ENCODE measurements around the gene SF3A1.

Gene SF3A1

GRCh38 chr22:30337461-30337778 is 19.3 kb downstream of the SF3A1 start:
- no peak for FAIRE-seq
- no peak for DNase-seq (ENCODE audit: insufficient read length, low spot score)
- TF ChIP-seq POU2F2 (IDR thresholded peaks at IDR 0.05; ENCODE audit: low read depth, low read length) (no peak), PAX5 (IDR thresholded peaks at IDR 0.05; ENCODE audit: insufficient read depth, low read length, severe bottlenecking) (no peak)

- no peak for DNase-seq (ENCODE audit: insufficient read length, low spot score)
- no peak for TF ChIP-seq SPI1 (IDR thresholded peaks at IDR 0.05; ENCODE audit: low read depth, low read length)
- FAIRE-seq: no peak
Measured at GRCh38 chr22:30336752-30337460, 19.8 kb downstream of the SF3A1 start.

- no peak for TF ChIP-seq SPI1 (IDR thresholded peaks at IDR 0.05; ENCODE audit: low read depth, low read length)
- FAIRE-seq (no peak), DNase-seq (ENCODE audit: insufficient read length, low spot score) (no peak)
Measured at GRCh38 chr22:30335236-30335635, 21.5 kb downstream of the SF3A1 start.

DNA sequence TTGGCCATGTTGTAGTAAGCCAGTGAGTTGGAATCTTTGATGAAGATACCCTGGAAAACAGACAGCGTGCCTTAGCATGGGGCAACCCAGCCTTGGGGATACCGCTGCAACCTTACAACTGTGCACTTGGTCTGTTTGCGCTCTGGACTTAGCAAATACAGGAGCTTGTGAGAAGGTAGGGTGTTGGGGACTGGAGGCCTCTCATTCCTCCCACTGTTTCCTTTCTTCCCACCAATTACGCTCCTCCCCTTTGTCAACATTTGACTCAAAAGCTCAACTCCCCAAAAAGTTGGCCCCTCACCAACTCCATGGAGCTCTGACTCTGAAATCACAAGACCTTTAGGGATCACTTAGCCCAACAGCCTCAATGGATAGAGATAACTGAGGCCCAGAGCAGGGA is 22.0 kb downstream of the SF3A1 start:
- FAIRE-seq (no peak), DNase-seq (ENCODE audit: insufficient read length, low spot score) (no peak)
- TF ChIP-seq SPI1 (IDR thresholded peaks at IDR 0.05; ENCODE audit: low read depth, low read length): no peak
- no peak for TF ChIP-seq TAF1 (IDR thresholded peaks at IDR 0.05; ENCODE audit: low read depth, low read length)
- no peak for TF ChIP-seq PAX5 (IDR thresholded peaks at IDR 0.05; ENCODE audit: insufficient read depth, low read length, severe bottlenecking)
- TF ChIP-seq POLR2AphosphoS5 (IDR thresholded peaks at IDR 0.05; ENCODE audit: low read depth, low read length): no peak
- TF ChIP-seq POLR2A (IDR thresholded peaks at IDR 0.05; ENCODE audit: low read depth, low read length): no peak
- TF ChIP-seq POU2F2 (IDR thresholded peaks at IDR 0.05; ENCODE audit: low read depth, low read length): no peak

GRCh38 chr22:30333707-30334087 is 23.0 kb downstream of the SF3A1 start:
- no peak for FAIRE-seq
- TF ChIP-seq POLR2A (IDR thresholded peaks at IDR 0.05; ENCODE audit: low read depth, low read length) (no peak), PAX5 (IDR thresholded peaks at IDR 0.05; ENCODE audit: insufficient read depth, low read length, severe bottlenecking) (no peak), TAF1 (IDR thresholded peaks at IDR 0.05; ENCODE audit: low read depth, low read length) (no peak), POLR2AphosphoS5 (IDR thresholded peaks at IDR 0.05; ENCODE audit: low read depth, low read length) (no peak), SPI1 (IDR thresholded peaks at IDR 0.05; ENCODE audit: low read depth, low read length) (no peak)
- DNase-seq (ENCODE audit: insufficient read length, low spot score): no peak

DNA sequence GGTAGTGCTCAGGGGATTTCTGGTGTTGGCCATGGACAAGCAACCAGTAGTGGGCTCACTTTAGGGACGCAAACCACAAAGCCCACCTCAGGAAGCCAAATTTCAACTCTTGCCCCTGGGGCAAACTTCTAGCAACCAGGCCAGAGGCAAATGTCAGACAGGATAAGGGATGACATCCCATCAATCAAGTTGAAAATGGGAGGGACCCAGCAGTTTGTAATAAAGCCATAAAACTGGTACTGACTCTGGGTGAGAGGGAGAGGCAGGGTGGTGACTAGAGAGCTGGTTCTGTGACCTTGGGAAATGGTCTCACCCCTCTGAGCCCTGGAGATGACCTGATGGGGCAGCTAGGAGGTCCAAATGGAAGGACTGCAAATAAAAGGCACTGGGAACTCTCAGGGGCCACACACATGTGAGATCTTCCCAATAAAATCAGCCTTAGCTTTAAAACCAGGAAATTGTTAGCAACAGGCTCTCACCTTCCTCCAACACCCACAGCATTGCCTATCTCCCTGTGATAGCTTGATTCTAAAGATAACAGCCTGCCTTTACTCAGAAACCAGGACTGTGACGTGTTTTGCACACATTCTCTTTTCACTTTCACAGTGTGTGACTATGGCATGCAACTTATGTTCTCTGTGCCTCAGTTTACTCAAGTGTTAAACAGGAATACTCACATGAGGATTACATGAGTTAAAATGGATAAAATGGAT is 23.5 kb downstream of the SF3A1 start:
- TF ChIP-seq POLR2AphosphoS5 (IDR thresholded peaks at IDR 0.05; ENCODE audit: low read depth, low read length): 0 out of 2 replicates have a peak, but pooled peaks have one; percentile 18
- no peak for TF ChIP-seq PAX5 (IDR thresholded peaks at IDR 0.05; ENCODE audit: insufficient read depth, low read length, severe bottlenecking)
- DNase-seq (ENCODE audit: insufficient read length, low spot score) (no peak), FAIRE-seq (no peak)

GRCh38 chr22:30332551-30332950 is 24.1 kb downstream of the SF3A1 start:
- FAIRE-seq: no peak
- TF ChIP-seq TAF1 (IDR thresholded peaks at IDR 0.05; ENCODE audit: low read depth, low read length) (no peak), POLR2A (IDR thresholded peaks at IDR 0.05; ENCODE audit: low read depth, low read length) (no peak), POU2F2 (IDR thresholded peaks at IDR 0.05; ENCODE audit: low read depth, low read length) (no peak), POLR2AphosphoS5 (IDR thresholded peaks at IDR 0.05; ENCODE audit: low read depth, low read length) (no peak), PAX5 (IDR thresholded peaks at IDR 0.05; ENCODE audit: insufficient read depth, low read length, severe bottlenecking) (no peak), SPI1 (IDR thresholded peaks at IDR 0.05; ENCODE audit: low read depth, low read length) (no peak)
- no peak for DNase-seq (ENCODE audit: insufficient read length, low spot score)

GRCh38 chr22:30328466-30329049 is 28.1 kb downstream of the SF3A1 start:
- FAIRE-seq (no peak), DNase-seq (ENCODE audit: insufficient read length, low spot score) (no peak)
- TF ChIP-seq SPI1 (IDR thresholded peaks at IDR 0.05; ENCODE audit: low read depth, low read length) (no peak), TAF1 (IDR thresholded peaks at IDR 0.05; ENCODE audit: low read depth, low read length) (no peak), POU2F2 (IDR thresholded peaks at IDR 0.05; ENCODE audit: low read depth, low read length) (no peak), PAX5 (IDR thresholded peaks at IDR 0.05; ENCODE audit: insufficient read depth, low read length, severe bottlenecking) (no peak), POLR2A (IDR thresholded peaks at IDR 0.05; ENCODE audit: low read depth, low read length) (no peak), POLR2AphosphoS5 (IDR thresholded peaks at IDR 0.05; ENCODE audit: low read depth, low read length) (no peak)

GRCh38 chr22:30327864-30328345 is 28.8 kb downstream of the SF3A1 start:
- TF ChIP-seq POU2F2 (IDR thresholded peaks at IDR 0.05; ENCODE audit: low read depth, low read length) (no peak), PAX5 (IDR thresholded peaks at IDR 0.05; ENCODE audit: insufficient read depth, low read length, severe bottlenecking) (no peak), POLR2A (IDR thresholded peaks at IDR 0.05; ENCODE audit: low read depth, low read length) (no peak), POLR2AphosphoS5 (IDR thresholded peaks at IDR 0.05; ENCODE audit: low read depth, low read length) (no peak), TAF1 (IDR thresholded peaks at IDR 0.05; ENCODE audit: low read depth, low read length) (no peak), SPI1 (IDR thresholded peaks at IDR 0.05; ENCODE audit: low read depth, low read length) (no peak)
- DNase-seq (ENCODE audit: insufficient read length, low spot score) (no peak), FAIRE-seq (peak; percentile 45)

DNA sequence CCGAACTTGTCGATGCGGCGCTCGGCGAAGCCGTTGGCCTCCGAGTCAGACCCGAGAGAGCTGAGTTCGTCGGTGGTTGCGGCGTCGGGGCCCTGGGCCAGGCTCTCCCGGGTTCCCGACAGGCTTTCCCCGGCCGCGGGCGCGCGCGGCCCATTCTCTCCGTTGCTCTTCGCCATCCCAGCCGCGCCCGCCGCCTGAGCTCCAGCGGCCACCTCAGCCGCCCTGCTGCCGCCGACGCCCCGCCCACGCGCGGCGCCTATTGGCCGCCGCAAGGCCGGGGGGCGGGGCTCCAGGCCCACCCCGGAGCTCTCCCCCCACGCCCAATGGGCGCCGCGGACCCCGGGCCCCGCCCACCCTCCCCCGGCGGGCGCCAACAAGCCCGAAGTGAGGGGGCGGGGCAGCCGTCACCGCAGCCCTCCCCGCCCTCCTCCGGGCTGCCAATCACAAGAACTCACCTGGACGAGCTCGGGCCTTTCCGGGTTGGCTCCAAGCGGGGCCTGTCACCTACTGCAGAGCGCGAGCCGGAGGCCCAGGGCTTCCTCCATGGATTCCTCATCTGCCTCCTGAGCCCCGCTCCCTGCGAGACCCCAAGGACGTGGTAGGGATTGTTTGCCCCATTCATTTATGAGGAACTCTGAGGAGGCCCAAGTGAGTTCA is 29.9 kb downstream of the SF3A1 start, which contains the start of gene TBC1D10A:
Gene TBC1D10A, minus strand, starts transcription at position 236 of the 657 bp plus-strand sequence. Its CDS starts 60 bp downstream, at position 176.
- DNase-seq (ENCODE audit: insufficient read length, low spot score) (peak; percentile 100), FAIRE-seq (peak; percentile 98)

More for the DNA sequence above, 29.9 kb downstream of the SF3A1 start, which contains the start of gene TBC1D10A:
- TF ChIP-seq POLR2AphosphoS5 (IDR thresholded peaks at IDR 0.05; ENCODE audit: low read depth, low read length) (peak; percentile 80), TAF1 (IDR thresholded peaks at IDR 0.05; ENCODE audit: low read depth, low read length) (0 out of 2 replicates have a peak, but pooled peaks have one; percentile 3), POLR2A (IDR thresholded peaks at IDR 0.05; ENCODE audit: low read depth, low read length) (peak; percentile 75), PAX5 (IDR thresholded peaks at IDR 0.05; ENCODE audit: insufficient read depth, low read length, severe bottlenecking) (no peak), SPI1 (IDR thresholded peaks at IDR 0.05; ENCODE audit: low read depth, low read length) (0 out of 2 replicates have a peak, but pooled peaks have one; percentile 3), POU2F2 (IDR thresholded peaks at IDR 0.05; ENCODE audit: low read depth, low read length) (peak; percentile 77)
